MM.1S (cell line): Measurements from ENCODE around the gene GABARAPL1.

ENCODE experiments used
- DNase-seq: peaks from one replicate; pipeline ENCODE4 v3.0.0-alpha.2; 2015
- H2AFZ ChIP-seq: fragments of 300-600 bp; sonication (generic); 2 replicates; pipeline ENCODE4 v1.6.0; 2016; ENCODE audit warnings: antibody characterized with exemption, low read length
- H3F3A ChIP-seq: fragments of 300-600 bp; sonication (generic); 2 replicates; pipeline ENCODE4 v1.6.1; 2016; ENCODE audit warnings: mild to moderate bottlenecking, antibody characterized with exemption, low read length, moderate library complexity, mixed read lengths; ENCODE audit not compliant: insufficient read depth
- H3K27ac ChIP-seq: fragments of 300-600 bp; sonication (generic); 2 replicates; pipeline ENCODE4 v1.5.1; 2016; ENCODE audit warnings: mild to moderate bottlenecking, low read length
- H3K27me3 ChIP-seq: fragments of 300-600 bp; sonication (generic); replicated peaks from 2 replicates; pipeline ENCODE4 v1.6.0; 2016; ENCODE audit warnings: low read length; ENCODE audit not compliant: insufficient read depth
- H3K36me3 ChIP-seq: fragments of 300-600 bp; sonication (generic); replicated peaks from 2 replicates; pipeline ENCODE4 v1.6.1; 2016; ENCODE audit warnings: mild to moderate bottlenecking, low read length, mixed read lengths; ENCODE audit not compliant: insufficient read depth
- H3K4me1 ChIP-seq: fragments of 300-600 bp; sonication (generic); 2 replicates; pipeline ENCODE4 v1.6.1; 2016; ENCODE audit warnings: low read length, mixed read lengths
- H3K4me2 ChIP-seq: fragments of 300-600 bp; sonication (generic); 2 replicates; pipeline ENCODE4 v1.6.0; 2016; ENCODE audit warnings: low read depth, low read length
- H3K4me3 ChIP-seq: fragments of 300-600 bp; sonication (generic); 2 replicates; pipeline ENCODE4 v1.5.1; 2016; ENCODE audit warnings: low read length, mixed read lengths
- H3K79me2 ChIP-seq: fragments of 300-600 bp; sonication (generic); 2 replicates; pipeline ENCODE4 v1.6.1; 2016; ENCODE audit warnings: mixed run types, low read length, mixed read lengths
- H3K9ac ChIP-seq: fragments of 300-600 bp; sonication (generic); 2 replicates; pipeline ENCODE4 v1.6.1; 2016; ENCODE audit warnings: low read length, mixed read lengths
- H3K9me2 ChIP-seq: fragments of 300-600 bp; sonication (generic); replicated peaks from 2 replicates; pipeline ENCODE4 v1.6.1; 2016; ENCODE audit warnings: mild to moderate bottlenecking, low read length, mixed read lengths; ENCODE audit not compliant: insufficient read depth
- H3K9me3 ChIP-seq: fragments of 300-600 bp; sonication (generic); replicated peaks from 2 replicates; pipeline ENCODE4 v1.6.1; 2016; ENCODE audit warnings: mild to moderate bottlenecking, low read length, mixed read lengths; ENCODE audit not compliant: insufficient read depth
- H4K20me1 ChIP-seq: fragments of 300-600 bp; sonication (generic); 2 replicates; pipeline ENCODE4 v1.6.1; 2016; ENCODE audit warnings: mild to moderate bottlenecking, low read length, moderate library complexity, mixed read lengths; ENCODE audit not compliant: insufficient read depth
- CTCF ChIP-seq: fragments of 300-600 bp; sonication (generic); IDR thresholded peaks from 2 replicates; pipeline ENCODE4 v1.5.1; 2016; ENCODE audit warnings: antibody characterized with exemption, low read length, mixed read lengths
- EZH2 ChIP-seq: fragments of 300-600 bp; sonication (generic); optimal IDR thresholded peaks from 2 replicates; pipeline ENCODE3; 2017; ENCODE audit warnings: low read depth, mild to moderate bottlenecking, antibody characterized with exemption, low read length, mixed read lengths
- EZH2phosphoT487 ChIP-seq: fragments of 300-600 bp; sonication (generic); IDR thresholded peaks from 2 replicates; pipeline ENCODE4 v1.6.1; 2018; ENCODE audit warnings: antibody characterized with exemption, low read length

GABARAPL1 gene

DNA sequence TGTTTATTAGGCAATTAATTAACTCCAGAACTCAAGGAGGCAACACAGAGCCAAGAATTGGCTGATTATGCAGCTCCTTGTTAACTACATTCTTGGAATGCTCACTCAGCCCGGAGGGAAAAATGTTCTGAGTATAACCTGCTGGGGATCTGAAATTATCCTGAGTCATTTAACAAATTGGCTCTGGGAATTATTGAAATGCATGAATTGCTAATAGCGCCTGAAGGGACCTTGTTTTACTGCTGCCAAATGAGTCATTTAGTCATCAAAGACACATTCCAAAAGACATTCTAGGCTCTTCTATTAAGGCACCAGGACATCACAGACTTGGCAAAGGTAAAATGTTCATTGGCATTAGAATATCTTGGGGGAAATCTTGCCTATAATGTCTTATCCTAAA, 20.8 kb upstream of the GABARAPL1 start:
- TF ChIP-seq EZH2 (no peak), EZH2phosphoT487 (no peak), CTCF (no peak)
- no peaks in the 10 kb centered on the region for H3F3A ChIP-seq
- H3K4me2 ChIP-seq = no peak overlapping the region
- H4K20me1 ChIP-seq = no peaks in the 10 kb centered on the region
- no peak overlapping the region for H3K9ac ChIP-seq
- DNase-seq = no peak
- H3K27me3 ChIP-seq = no peaks in the 10 kb centered on the region
- H2AFZ ChIP-seq = no peak overlapping the region
- no peaks in the 10 kb centered on the region for H3K79me2 ChIP-seq
- H3K4me3 ChIP-seq = no peak overlapping the region
- no peaks in the 10 kb centered on the region for H3K36me3 ChIP-seq
- no peaks in the 10 kb centered on the region for H3K9me2 ChIP-seq
- H3K9me3 ChIP-seq = no peaks in the 10 kb centered on the region
- H3K27ac ChIP-seq = no peak overlapping the region
- peaks cover 6% of the 10 kb centered on the region; the same call in 1 of the 2 replicates for H3K4me1 ChIP-seq

GRCh38 chr12:10194160-10194670, 18.5 kb upstream of the GABARAPL1 start:
- no peak overlapping the region for H2AFZ ChIP-seq
- peaks cover 6% of the 10 kb centered on the region; the same call in 1 of the 2 replicates for H3K4me1 ChIP-seq
- H3K27me3 ChIP-seq = no peaks in the 10 kb centered on the region
- no peak for DNase-seq
- H3K27ac ChIP-seq = no peak overlapping the region
- no peaks in the 10 kb centered on the region for H3K9me2 ChIP-seq
- H4K20me1 ChIP-seq = no peaks in the 10 kb centered on the region
- no peak overlapping the region for H3K4me3 ChIP-seq
- H3F3A ChIP-seq = no peaks in the 10 kb centered on the region
- H3K9ac ChIP-seq = no peak overlapping the region
- no peaks in the 10 kb centered on the region for H3K9me3 ChIP-seq
- H3K79me2 ChIP-seq = no peaks in the 10 kb centered on the region
- TF ChIP-seq EZH2phosphoT487 = no peak
- TF ChIP-seq EZH2 = no peak
- no peak for TF ChIP-seq CTCF
- H3K4me2 ChIP-seq = no peak overlapping the region
- no peaks in the 10 kb centered on the region for H3K36me3 ChIP-seq

- H3K27me3 ChIP-seq = no peaks in the 10 kb centered on the region
- no peaks in the 10 kb centered on the region for H3K79me2 ChIP-seq
- DNase-seq = no peak
- no peaks in the 10 kb centered on the region for H3F3A ChIP-seq
- TF ChIP-seq EZH2phosphoT487 = no peak
- no peak for TF ChIP-seq CTCF
- TF ChIP-seq EZH2 = no peak
- H3K27ac ChIP-seq = no peak overlapping the region
- no peaks in the 10 kb centered on the region for H3K9me3 ChIP-seq
- no peak overlapping the region for H3K4me2 ChIP-seq
- no peak overlapping the region for H3K4me3 ChIP-seq
- H3K4me1 ChIP-seq = no peaks in the 10 kb centered on the region
- no peak overlapping the region for H3K9ac ChIP-seq
- no peaks in the 10 kb centered on the region for H3K9me2 ChIP-seq
- no peak overlapping the region for H2AFZ ChIP-seq
- no peaks in the 10 kb centered on the region for H4K20me1 ChIP-seq
- H3K36me3 ChIP-seq = no peaks in the 10 kb centered on the region
Measured at GRCh38 chr12:10196210-10196609, 16.5 kb upstream of the GABARAPL1 start.
